GM20000 (cell line): ENCODE measurements around the gene GRIK1.

Experiments used
- DNase-seq: peaks from one replicate; pipeline ENCODE4 v3.0.0; 2012; ENCODE audit warnings: low spot score
- CTCF ChIP-seq: IDR thresholded peaks from 2 replicates; pipeline ENCODE4 v1.5.1; 2012; ENCODE audit warnings: mild to moderate bottlenecking, control low read depth; ENCODE audit errors: extremely low read depth, missing control alignments

Gene GRIK1

GRCh38 chr21:29939924-29940275 lies at the start of gene GRIK1:
Gene GRIK1, minus strand, starts transcription at chr21:29939996.
- DNase-seq: no peak
- TF ChIP-seq CTCF: no peak

GRCh38 chr21:29987762-29988161 lies 48.0 kb upstream of the GRIK1 start:
- no peak for TF ChIP-seq CTCF
- no peak for DNase-seq

- no peak for DNase-seq
- TF ChIP-seq CTCF: no peak
Measured at GRCh38 chr21:29985866-29986265, 46.1 kb upstream of the GRIK1 start.

GRCh38 chr21:29979043-29979442 lies 39.2 kb upstream of the GRIK1 start:
- no peak for DNase-seq
- TF ChIP-seq CTCF: no peak

- DNase-seq: no peak
Measured at GRCh38 chr21:29975776-29976175, 36.0 kb upstream of the GRIK1 start.

GRCh38 chr21:29973258-29973657 lies 33.5 kb upstream of the GRIK1 start:
- no peak for TF ChIP-seq CTCF
- no peak for DNase-seq

More at GRCh38 chr21:29975776-29976175, 36.0 kb upstream of the GRIK1 start:
- no peak for TF ChIP-seq CTCF

- no peak for TF ChIP-seq CTCF
- no peak for DNase-seq
Measured at GRCh38 chr21:29961291-29962027, 21.7 kb upstream of the GRIK1 start.
